Parathyroid adenoma (tissue), 2 donors: ENCODE data around the gene CPHXL2.

ENCODE experiments used
- H2AFZ ChIP-seq: fragments of 300-600 bp; sonication (generic); one replicate; pipeline ENCODE4 v1.7.0; 2017; ENCODE audit warnings: antibody characterized with exemption, mild to moderate bottlenecking
- H3K27ac ChIP-seq: fragments of 300-600 bp; sonication (generic); one replicate; pipeline ENCODE4 v1.7.0; 2017
- H3K27me3 ChIP-seq: fragments of 300-600 bp; sonication (generic); one replicate; pipeline ENCODE4 v1.7.0; 2017; ENCODE audit warnings: low read length; ENCODE audit not compliant: control insufficient read depth, insufficient read depth
- H3K36me3 ChIP-seq: fragments of 300-600 bp; sonication (generic); one replicate; pipeline ENCODE4 v1.7.0; 2017; ENCODE audit warnings: low read length; ENCODE audit not compliant: control insufficient read depth, insufficient read depth
- H3K4me1 ChIP-seq: fragments of 300-600 bp; sonication (generic); one replicate; pipeline ENCODE4 v1.7.0; 2017; ENCODE audit warnings: control low read depth
- H3K4me2 ChIP-seq: fragments of 300-600 bp; sonication (generic); one replicate; pipeline ENCODE4 v1.7.0; 2017; ENCODE audit warnings: low read length
- H3K4me3 ChIP-seq: fragments of 300-600 bp; sonication (generic); one replicate; pipeline ENCODE4 v1.7.0; 2017; ENCODE audit warnings: low read depth, low read length
- H3K79me2 ChIP-seq: fragments of 300-600 bp; sonication (generic); one replicate; pipeline ENCODE4 v1.7.0; 2017; ENCODE audit warnings: control low read depth
- H3K9ac ChIP-seq: fragments of 300-600 bp; sonication (generic); one replicate; pipeline ENCODE4 v1.7.0; 2017; ENCODE audit warnings: mild to moderate bottlenecking
- H3K9me3 ChIP-seq: fragments of 300-600 bp; sonication (generic); one replicate; pipeline ENCODE4 v1.7.0; 2017; ENCODE audit warnings: low read length; ENCODE audit not compliant: control insufficient read depth
- CTCF ChIP-seq: fragments of 300-600 bp; sonication (generic); IDR thresholded peaks from one replicate; pipeline ENCODE4 v1.7.0; 2017; ENCODE audit warnings: antibody characterized with exemption, mild to moderate bottlenecking
- donor health status: primary hyperparathyroidism.

CPHXL2 gene

GRCh38 chr16:75620326-75621169, 56.3 kb downstream of the CPHXL2 start:
- H3K4me1 ChIP-seq, result peaks cover 10% of the 10 kb centered on the region

GRCh38 chr16:75618780-75619179, 58.0 kb downstream of the CPHXL2 start:
- Histone ChIP-seq H3K79me2 (peaks cover 5% of the 10 kb centered on the region), H3K4me1 (peaks cover 10% of the 10 kb centered on the region), H3K27ac (no peak overlapping the region), H3K4me3 (no peak overlapping the region), H2AFZ (no peak overlapping the region), H3K4me2 (no peak overlapping the region), H3K9me3 (no peaks in the 10 kb centered on the region), H3K9ac (no peak overlapping the region), H3K36me3 (no peaks in the 10 kb centered on the region), H3K27me3 (no peaks in the 10 kb centered on the region)
- TF ChIP-seq CTCF, result no peak

More at GRCh38 chr16:75620326-75621169, 56.3 kb downstream of the CPHXL2 start:
- no peak overlapping the region for H3K4me3 ChIP-seq
- H2AFZ ChIP-seq, result no peak overlapping the region
- H3K9me3 ChIP-seq, result no peaks in the 10 kb centered on the region
- H3K4me2 ChIP-seq, result no peak overlapping the region
- H3K79me2 ChIP-seq, result peaks cover 5% of the 10 kb centered on the region
- no peak overlapping the region for H3K9ac ChIP-seq
- H3K36me3 ChIP-seq, result no peaks in the 10 kb centered on the region
- no peak for TF ChIP-seq CTCF
- no peaks in the 10 kb centered on the region for H3K27me3 ChIP-seq
- no peak overlapping the region for H3K27ac ChIP-seq

- H3K9me3 ChIP-seq, result no peaks in the 10 kb centered on the region
- H3K9ac ChIP-seq, result no peak overlapping the region
- peaks cover 8% of the 10 kb centered on the region for H3K79me2 ChIP-seq
- H3K4me1 ChIP-seq, result peaks cover 6% of the 10 kb centered on the region
- H3K27me3 ChIP-seq, result no peaks in the 10 kb centered on the region
- H3K36me3 ChIP-seq, result no peaks in the 10 kb centered on the region
- H3K4me3 ChIP-seq, result no peak overlapping the region
- TF ChIP-seq CTCF, result no peak
- no peak overlapping the region for H3K4me2 ChIP-seq
- H3K27ac ChIP-seq, result no peak overlapping the region
- no peak overlapping the region for H2AFZ ChIP-seq
Observed at GRCh38 chr16:75617121-75617520, 59.7 kb downstream of the CPHXL2 start.

- Histone ChIP-seq H3K4me3 (no peak overlapping the region), H3K4me1 (peaks cover under 1% of the 10 kb centered on the region), H2AFZ (no peak overlapping the region), H3K4me2 (no peak overlapping the region), H3K9ac (no peak overlapping the region), H3K9me3 (no peaks in the 10 kb centered on the region), H3K27ac (no peak overlapping the region), H3K79me2 (peaks cover 8% of the 10 kb centered on the region), H3K27me3 (no peaks in the 10 kb centered on the region), H3K36me3 (no peaks in the 10 kb centered on the region)
- no peak for TF ChIP-seq CTCF
Observed at GRCh38 chr16:75616521-75617010, 60.2 kb downstream of the CPHXL2 start.
